PFSK-1 (cell line): ENCODE data around the gene PCSK2.

ENCODE experiments used
- FOXP2 ChIP-seq: optimal IDR thresholded peaks from 2 replicates; pipeline ENCODE3; 2011; ENCODE audit warnings: borderline replicate concordance, control low read depth, inconsistent platforms; ENCODE audit not compliant: insufficient read depth; ENCODE audit errors: extremely low read length, extremely low read depth
- POLR2AphosphoS5 ChIP-seq: IDR thresholded peaks from 2 replicates; pipeline ENCODE4 v1.6.1; 2012; ENCODE audit warnings: low read depth, mild to moderate bottlenecking, control low read depth, low read length, moderate library complexity
- SIN3A ChIP-seq: IDR thresholded peaks from 2 replicates; pipeline ENCODE4 v1.6.1; 2012; ENCODE audit warnings: mild to moderate bottlenecking, low read length, moderate library complexity, borderline replicate concordance; ENCODE audit not compliant: insufficient read depth
- TAF1 ChIP-seq: IDR thresholded peaks from 2 replicates; pipeline ENCODE4 v1.6.1; 2012; ENCODE audit warnings: low read length, control low read depth, borderline replicate concordance; ENCODE audit not compliant: insufficient read depth
- TF ChIP-seq, protein P1 (sequence below), 2 experiments: IDR thresholded peaks; 2 replicates each; pipeline versions ENCODE4 v1.6.1 to v1.8.0; 2011 to 2012; ENCODE audit warnings: low read depth in 2 of 2, low read length in 2 of 2, control low read depth in 1 of 2, inconsistent platforms in 1 of 2, mild to moderate bottlenecking in 1 of 2, moderate library complexity in 1 of 2; ENCODE audit not compliant: insufficient read depth in 1 of 2

DNA sequence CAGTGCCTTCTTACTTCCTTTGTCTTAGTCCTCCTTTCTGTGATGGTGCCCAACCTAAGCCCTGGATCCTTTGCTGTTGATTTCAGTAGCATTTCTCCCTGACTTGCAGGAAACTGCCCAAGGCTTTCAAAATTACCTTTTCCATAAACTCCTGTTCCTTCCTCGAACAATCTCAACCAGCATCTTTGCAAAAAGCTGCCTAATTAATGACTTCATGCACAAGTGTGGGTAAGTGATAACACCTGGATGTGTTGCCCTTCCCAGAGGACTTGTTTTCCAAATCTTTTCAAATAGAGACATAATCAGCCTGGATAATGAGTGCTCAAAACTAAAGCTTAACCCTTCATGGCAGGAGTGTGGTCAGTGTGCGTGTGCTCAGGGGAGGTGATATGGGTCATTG is 118.0 kb downstream of the PCSK2 start:
- TF ChIP-seq TAF1: no peak
- TF ChIP-seq SIN3A: no peak
- no peak for TF ChIP-seq POLR2AphosphoS5
- no peak for TF ChIP-seq FOXP2
- TF ChIP-seq, protein P1, sequence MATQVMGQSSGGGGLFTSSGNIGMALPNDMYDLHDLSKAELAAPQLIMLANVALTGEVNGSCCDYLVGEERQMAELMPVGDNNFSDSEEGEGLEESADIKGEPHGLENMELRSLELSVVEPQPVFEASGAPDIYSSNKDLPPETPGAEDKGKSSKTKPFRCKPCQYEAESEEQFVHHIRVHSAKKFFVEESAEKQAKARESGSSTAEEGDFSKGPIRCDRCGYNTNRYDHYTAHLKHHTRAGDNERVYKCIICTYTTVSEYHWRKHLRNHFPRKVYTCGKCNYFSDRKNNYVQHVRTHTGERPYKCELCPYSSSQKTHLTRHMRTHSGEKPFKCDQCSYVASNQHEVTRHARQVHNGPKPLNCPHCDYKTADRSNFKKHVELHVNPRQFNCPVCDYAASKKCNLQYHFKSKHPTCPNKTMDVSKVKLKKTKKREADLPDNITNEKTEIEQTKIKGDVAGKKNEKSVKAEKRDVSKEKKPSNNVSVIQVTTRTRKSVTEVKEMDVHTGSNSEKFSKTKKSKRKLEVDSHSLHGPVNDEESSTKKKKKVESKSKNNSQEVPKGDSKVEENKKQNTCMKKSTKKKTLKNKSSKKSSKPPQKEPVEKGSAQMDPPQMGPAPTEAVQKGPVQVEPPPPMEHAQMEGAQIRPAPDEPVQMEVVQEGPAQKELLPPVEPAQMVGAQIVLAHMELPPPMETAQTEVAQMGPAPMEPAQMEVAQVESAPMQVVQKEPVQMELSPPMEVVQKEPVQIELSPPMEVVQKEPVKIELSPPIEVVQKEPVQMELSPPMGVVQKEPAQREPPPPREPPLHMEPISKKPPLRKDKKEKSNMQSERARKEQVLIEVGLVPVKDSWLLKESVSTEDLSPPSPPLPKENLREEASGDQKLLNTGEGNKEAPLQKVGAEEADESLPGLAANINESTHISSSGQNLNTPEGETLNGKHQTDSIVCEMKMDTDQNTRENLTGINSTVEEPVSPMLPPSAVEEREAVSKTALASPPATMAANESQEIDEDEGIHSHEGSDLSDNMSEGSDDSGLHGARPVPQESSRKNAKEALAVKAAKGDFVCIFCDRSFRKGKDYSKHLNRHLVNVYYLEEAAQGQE (IDR thresholded peaks at IDR 0.05; ENCODE audit: insufficient read depth in 1 of 2, low read depth in 2 of 2, low read length in 2 of 2): no peak
